Stimulated activated CD4-positive, alpha-beta T cell treated with anti-CD3 and anti-CD28 coated beads, Interleukin-1b, Interleukin-23, amount 100 ng/mL, for 4 hours (primary cell): ENCODE data around the gene CLCF1.

ENCODE experiments used
- DNase-seq, 2 donors: peaks; one replicate each; pipeline ENCODE4 v3.0.0-alpha.2; 2020; ENCODE audit warnings: low read depth in 2 of 2

CLCF1 gene

DNA sequence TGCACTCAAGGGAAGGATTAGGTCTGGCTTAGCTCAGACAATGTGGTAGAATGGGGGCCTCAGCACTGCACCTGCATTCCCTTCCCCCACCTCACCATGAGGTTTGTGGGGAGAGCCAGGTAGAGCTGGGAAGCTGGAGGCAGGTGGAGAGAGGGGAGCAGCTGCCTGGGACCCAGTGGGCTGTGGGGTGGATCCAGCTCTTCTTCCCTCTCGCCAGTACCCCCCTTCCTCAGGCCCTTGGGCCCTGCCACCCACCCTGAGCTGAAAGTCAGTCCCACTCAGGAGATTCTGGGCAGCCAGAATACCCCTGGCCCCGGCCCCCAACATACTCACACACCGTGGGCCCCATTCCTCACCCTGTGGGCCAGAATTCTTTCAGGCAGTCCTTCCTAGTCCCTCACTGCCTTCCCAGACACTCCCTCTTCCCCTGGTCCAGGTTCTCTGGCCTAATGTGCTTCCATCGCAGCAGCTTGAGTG, 17.0 kb downstream of the CLCF1 start:
- no peak for DNase-seq

DNA sequence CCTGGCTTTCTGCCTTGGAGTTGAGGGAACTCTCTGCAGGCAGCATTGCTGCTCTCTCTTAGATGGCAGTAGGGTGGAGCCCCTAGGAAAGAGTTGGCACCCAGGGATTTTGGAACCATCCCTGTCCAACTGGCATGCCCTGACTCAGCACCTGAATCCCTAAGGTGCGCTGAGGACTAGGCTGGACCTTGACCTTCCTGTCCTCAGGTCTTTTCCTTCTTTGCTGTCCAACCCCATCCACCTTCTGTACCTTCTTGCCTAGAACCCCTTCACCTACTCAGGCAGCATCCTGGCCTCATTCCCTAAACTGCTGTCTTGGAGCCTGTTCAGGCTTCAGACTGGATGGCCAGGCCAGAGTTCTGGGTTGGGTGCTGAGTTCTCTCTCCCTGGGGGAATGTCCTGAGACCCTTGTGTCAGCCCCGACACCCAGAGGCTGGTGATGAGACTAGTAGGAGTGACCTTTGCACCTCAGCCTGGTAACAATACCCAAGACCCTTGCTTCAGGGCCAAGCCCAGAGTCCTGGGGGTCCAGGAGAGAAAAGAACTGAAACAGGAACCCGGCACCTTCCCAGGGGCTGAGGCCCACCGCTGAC, 17.5 kb downstream of the CLCF1 start:
- DNase-seq: no peak

DNA sequence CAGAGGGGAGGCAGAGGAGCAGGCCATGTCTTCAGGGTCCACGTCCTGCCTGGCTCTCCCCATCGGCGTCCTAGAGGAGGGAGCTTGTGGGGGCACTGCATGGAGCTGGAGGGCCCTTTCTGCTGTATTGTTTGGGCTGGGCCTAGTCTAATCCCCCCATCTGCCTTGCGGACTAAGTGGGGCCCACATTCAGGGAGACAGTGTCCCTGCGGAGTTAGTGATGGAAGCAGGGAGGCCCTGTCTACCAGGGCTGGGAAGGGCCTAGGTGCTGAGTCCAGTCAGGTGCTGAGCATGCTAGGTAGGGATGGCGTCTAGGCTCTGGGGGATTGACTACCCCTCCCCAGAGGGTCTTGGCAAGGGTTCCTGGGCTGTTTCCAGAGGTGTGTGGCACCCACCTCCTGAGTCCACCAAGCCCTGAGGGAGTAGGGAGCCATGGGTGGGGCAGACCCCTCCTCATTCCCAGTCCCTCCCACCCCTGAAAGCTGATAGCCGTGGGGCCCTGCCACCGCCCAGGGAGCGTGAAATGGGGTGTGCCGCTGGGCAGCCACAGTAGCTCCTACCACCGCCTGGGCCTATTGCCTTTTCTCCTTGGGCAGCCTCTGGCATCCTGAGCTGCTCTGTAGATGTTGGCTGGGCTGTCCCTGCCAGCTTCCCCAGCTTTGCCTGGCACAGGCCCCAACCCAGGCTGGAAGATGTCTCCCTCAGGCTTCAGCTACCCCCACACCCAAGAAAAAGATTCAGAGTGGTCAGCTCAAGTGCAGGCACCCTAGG, 18.2 kb downstream of the CLCF1 start:
- no peak for DNase-seq

DNA sequence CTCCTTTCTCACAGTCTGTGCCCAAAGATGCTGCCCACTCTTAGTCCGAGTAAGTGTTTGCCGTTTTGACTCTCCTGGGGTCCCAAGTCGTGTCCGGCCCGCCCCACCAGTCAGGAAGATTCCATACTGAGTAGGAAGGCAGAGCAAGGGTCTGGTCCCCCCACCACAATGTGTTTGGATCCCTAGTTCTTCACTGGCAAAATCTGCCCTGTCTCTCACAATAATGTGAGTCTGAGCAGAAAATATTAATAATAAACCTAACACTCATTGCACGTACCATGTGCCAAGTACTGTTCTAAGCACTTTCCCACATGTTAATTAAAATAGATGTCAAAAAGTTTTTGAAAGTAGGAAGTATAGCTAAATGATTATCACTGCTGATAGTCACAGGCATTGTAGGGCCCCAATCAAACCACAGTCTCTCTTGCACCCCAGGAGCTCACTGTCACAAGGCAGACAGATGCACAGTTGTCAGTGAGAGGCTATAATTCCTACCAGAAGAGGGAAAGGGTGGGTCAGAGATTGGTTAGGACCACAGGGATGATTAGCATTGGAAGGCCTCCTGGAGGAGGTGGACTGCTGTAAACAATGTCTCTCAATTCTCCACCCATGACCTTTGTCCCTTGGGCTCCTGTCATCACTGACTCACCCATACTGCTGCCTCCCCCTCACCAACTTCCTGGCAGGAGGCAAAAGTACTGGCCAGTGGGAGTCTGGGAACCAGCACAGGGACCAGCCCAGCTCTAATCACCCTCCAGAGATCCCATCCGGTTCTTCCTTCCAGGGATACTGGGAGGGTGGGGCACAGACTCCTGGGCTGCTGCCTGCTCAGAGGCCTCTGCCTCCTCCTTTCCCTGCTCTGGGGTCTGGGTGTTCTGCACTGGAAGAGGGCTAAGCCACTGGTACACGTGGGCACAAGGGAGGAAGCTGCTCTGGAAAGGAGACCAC, 19.0 kb downstream of the CLCF1 start:
- DNase-seq: no peak

- peak; percentile 92 to 96 for DNase-seq
Observed at GRCh38 chr11:67353317-67354074, 19.9 kb downstream of the CLCF1 start, which contains the start of gene POLD4. Gene POLD4 (minus strand): TSS chr11:67353546. CDS start chr11:67353399, 147 bp downstream.

DNA sequence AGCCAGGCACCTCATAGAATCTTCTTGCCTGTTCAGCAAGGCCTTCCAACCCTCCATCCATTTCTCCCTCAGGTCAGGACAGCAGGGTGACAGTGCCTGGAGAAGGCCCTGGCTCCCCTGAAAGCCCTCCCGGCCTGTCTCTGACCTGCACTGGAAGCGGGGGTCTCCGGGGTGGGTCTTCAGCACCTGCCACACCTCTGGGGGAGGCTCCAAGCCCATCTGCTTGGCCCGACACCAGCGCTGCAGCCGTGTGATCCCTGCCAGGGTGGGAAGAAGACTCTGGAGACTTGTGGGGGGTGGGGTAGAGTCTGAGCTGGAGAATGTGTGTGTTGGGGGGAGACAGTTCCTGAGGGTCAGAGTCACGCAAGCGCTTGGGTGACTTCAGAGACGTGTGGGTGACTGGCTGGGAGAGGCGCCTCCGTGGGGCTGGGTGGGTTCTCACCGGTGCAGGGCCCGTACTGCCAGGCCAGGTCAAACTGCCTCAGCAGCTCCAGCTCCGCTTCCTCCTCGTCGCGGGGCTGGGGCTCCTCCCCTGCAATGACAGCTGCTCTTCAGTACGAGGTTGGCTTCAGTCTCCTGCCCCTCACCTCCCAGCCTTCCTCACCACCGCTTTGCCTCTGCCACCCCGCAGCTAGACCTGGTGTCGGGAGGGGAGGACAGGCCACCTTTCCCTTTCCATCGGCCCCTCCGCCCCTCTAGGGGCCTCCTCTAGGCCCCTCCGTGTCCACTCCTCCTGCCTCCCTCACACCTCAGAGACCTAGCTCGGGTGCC, 20.7 kb downstream of the CLCF1 start:
- DNase-seq: no peak

DNA sequence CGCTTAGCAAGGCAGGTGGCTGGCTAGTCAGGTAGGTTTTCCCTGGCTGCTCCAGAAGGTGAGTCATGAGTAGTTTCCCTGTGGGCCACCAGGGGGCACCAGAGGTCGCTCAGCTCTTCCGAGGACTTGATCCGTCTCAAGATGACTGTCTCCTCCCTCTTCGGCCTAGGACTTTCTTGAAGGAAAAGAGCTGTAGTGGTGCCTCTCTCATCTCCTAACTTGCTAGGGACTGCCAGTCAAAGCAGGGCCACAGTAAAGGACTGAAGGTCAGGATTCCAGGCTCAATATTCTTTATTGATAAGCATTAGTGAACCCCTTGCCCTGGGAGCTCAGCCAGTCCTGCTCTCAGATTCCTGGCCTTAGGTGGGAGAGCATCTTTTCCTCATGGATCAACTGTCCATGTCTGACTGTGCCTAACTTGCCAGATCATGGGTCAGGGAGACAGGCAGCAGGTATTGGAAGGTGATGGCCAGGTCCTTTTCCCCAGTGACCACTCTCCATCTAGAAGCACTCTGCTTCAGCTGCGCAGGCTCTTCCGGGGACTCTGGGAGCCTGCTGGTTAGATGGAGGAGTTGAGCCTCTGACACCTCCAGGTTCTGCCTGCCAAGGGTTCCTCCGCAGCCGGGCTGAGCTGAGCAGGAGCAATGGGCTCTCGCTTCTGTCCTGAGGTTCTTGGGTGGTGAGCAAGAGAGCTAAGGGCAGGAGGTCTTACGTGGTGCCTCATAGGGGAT, 22.0 kb downstream of the CLCF1 start:
- DNase-seq: peak; percentile 57 to 61

- no peak for DNase-seq
Observed at GRCh38 chr11:67349928-67350465, 23.4 kb downstream of the CLCF1 start.

GRCh38 chr11:67349457-67349856, 23.9 kb downstream of the CLCF1 start:
- DNase-seq: no peak

DNA sequence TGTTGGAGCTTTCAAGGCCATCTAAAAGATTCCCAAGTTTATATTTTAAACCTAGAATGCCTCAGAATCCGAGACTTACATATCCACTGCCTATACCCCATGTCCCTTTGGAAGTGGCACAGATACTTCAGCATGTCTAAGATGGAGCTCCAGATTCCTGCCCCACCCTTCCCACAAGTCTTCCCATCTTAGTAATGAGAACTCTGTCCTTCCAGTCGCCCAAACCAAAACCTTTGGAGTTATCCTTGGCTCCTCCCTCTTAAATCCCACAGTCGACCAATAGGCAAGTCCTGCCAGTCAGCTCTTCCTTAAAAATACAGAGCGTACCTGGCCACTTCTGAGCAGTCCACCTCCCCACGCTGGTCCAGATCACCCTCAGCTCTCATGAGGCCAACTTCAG, 24.4 kb downstream of the CLCF1 start:
- no peak for DNase-seq

GRCh38 chr11:67347964-67348749, 25.2 kb downstream of the CLCF1 start:
- DNase-seq: no peak

DNA sequence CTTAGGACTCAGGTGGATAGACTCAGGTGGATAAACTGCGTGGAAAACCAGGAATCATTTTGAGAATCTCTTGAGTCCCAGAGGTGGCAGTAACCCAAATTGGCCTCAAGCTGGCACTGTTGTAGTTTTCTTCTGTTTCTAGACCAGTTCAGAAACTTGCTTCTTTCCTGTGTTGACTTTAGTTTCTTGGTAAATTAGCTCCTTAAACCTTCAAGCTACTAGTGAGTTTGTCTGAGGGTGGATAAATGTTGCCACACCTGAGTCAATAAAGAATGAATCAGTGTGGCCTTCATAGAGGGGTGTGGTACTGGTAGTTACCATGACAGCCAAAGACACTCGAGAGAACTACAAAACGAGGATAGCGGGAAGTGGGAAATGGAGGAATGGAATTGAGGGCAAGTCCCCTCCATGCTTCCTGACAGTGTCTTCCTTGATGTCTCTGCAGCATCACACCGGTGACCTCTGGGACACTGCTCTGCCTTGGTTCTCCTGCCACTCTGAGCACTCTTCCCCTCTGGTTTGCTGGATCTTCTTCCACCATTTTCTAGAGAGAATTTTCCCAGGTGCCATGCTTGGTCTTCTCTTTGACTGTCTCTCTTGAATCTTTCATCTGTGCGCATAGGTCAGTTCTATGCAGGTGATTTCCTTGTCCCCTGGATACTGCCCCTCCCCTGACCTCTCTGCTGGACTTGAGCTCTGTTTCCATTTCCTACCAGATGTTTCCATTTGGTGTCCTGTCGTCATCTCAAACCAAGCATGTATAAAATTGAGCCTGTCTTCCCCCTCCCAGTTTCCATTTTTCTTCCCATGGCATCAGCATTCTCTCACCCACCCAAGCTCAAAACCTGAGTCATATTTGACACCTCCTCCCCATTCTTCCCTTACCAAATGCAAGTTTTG, 27.2 kb downstream of the CLCF1 start:
- DNase-seq: no peak

- no peak for DNase-seq
Observed at GRCh38 chr11:67345247-67345919, 28.0 kb downstream of the CLCF1 start.

GRCh38 chr11:67344264-67344663, 29.1 kb downstream of the CLCF1 start:
- no peak for DNase-seq

GRCh38 chr11:67337257-67337656, 36.1 kb downstream of the CLCF1 start:
- DNase-seq: no peak

- DNase-seq: no peak
Observed at GRCh38 chr11:67332081-67332691, 41.2 kb downstream of the CLCF1 start.

- DNase-seq: no peak
Observed at GRCh38 chr11:67323526-67323925, 49.9 kb downstream of the CLCF1 start.
